Right cardiac atrium (tissue), 5 donors: ENCODE measurements around the gene MLST8. TPM values are rescaled to one million over a fixed set of nuclear protein-coding genes. Genes with fewer than 3 reads are reported as not detected.

ENCODE experiments used
- ATAC-seq, 2 donors: fragments of 200-7000 bp; cut with Tn5 transposase; one replicate each; pipeline versions ENCODE4 v1.8.0 to v1.9.1; 2020; ENCODE audit warnings: moderate library complexity in 2 of 2, mild to moderate bottlenecking in 1 of 2
- DNase-seq, 3 donors: peaks; one replicate each; pipeline ENCODE4 v3.0.0-alpha.2; 2020
- H3K27ac ChIP-seq: one replicate; pipeline ENCODE4 v1.5.1; 2013; ENCODE audit warnings: mild to moderate bottlenecking, low read length, control low read depth, moderate library complexity
- H3K27me3 ChIP-seq: one replicate; pipeline ENCODE4 v1.6.1; 2013; ENCODE audit not compliant: control insufficient read depth, insufficient read depth
- H3K4me1 ChIP-seq: one replicate; pipeline ENCODE4 v1.6.1; 2013; ENCODE audit warnings: low read length; ENCODE audit not compliant: control insufficient read depth, insufficient read depth
- H3K4me3 ChIP-seq: one replicate; pipeline ENCODE4 v1.5.1; 2013; ENCODE audit warnings: low read length, control low read depth
- H3K9me3 ChIP-seq: one replicate; pipeline ENCODE4 v1.6.1; 2013; ENCODE audit warnings: low read length; ENCODE audit not compliant: control insufficient read depth
- WGBS: extraction: QIAGEN DNeasy Blood & Tissue Kit; methylation state at CpG from one replicate; pipeline ENCODE4 v1.1.7; 2013; 5-methylcytosine and 5-hydroxymethylcytosine counted together
- intact Hi-C, 4 donors: fragments of 100-400 bp; cut with DNase I; formaldehyde crosslinking; loops; one replicate each; pipeline versions ENCODE4 v1.11.0 to v1.14.0; 2022 to 2023
- long read RNA-seq, 4 donors: library from polyadenylated mRNA; unstranded; transcript quantifications; one replicate each; pipeline ENCODE4 v2.0.0, GENCODE V29; 2020 to 2021
- polyA plus RNA-seq: library from polyadenylated mRNA; stranded (reverse); fragments of 200-250 nt; gene quantifications from one replicate; pipeline ENCODE4 v1.2.3, GENCODE V29; 2013
- total RNA-seq, 4 donors: library from RNA; stranded (reverse); fragmentation: NEBNext Ultra II Directional; extraction: Animal tissue kit (Norgen Biotek cat#: 25700); gene quantifications; one replicate each; pipeline ENCODE4 v1.2.1, GENCODE V29; 2021
- donor health status: healthy with polysubstance abuse.
- donor health status: DM: no; HTN: yes; CAD: no.
- donor health status: DM: no; HTN: no; CAD: no.
- donor health status: DM: no; HTN: yes; CAD: no; lungs with severe emphysema.
- donor health status: DM: yes; HTN: yes; CAD: no.

MLST8 gene
- total RNA-seq (10 to 100 TPM; 24.2 to 29.3 (median 27.0) TPM), polyA plus RNA-seq (33.3 TPM)
- long read RNA-seq, donor 1, transcript MLST8-215 (9 exons, 1,861 nt): minor isoform, 10 of 92 reads
- long read RNA-seq, donor 1, transcript MLST8-203 (9 exons, 1,691 nt): minor isoform, 22 of 92 reads
- long read RNA-seq, donor 1, transcript MLST8-232 (9 exons, 1,870 nt): major isoform, 25 of 92 reads
- long read RNA-seq, donor 1, partial matches to known transcripts: 12 of 92 reads
- long read RNA-seq, donor 1, other reads (novel, unspliced or antisense): 18 of 92 reads
- long read RNA-seq, donor 2, transcript MLST8-232 (9 exons, 1,870 nt): major isoform, 24 of 75 reads
- long read RNA-seq, donor 2, transcript MLST8-203 (9 exons, 1,691 nt): minor isoform, 14 of 75 reads
- long read RNA-seq, donor 2, partial matches to known transcripts: 9 of 75 reads
- long read RNA-seq, donor 2, other reads (novel, unspliced or antisense): 15 of 75 reads
- long read RNA-seq, donor 3, transcript MLST8-230 (8 exons, 2,116 nt): minor isoform, 10 of 171 reads
- long read RNA-seq, donor 3, transcript MLST8-215 (9 exons, 1,861 nt): minor isoform, 22 of 171 reads
- long read RNA-seq, donor 3, transcript MLST8-232 (9 exons, 1,870 nt): major isoform, 71 of 171 reads
- long read RNA-seq, donor 3, transcript MLST8-203 (9 exons, 1,691 nt): minor isoform, 10 of 171 reads
- long read RNA-seq, donor 3, partial matches to known transcripts: 14 of 171 reads
- long read RNA-seq, donor 3, other reads (novel, unspliced or antisense): 29 of 171 reads
- long read RNA-seq, donor 4, transcript MLST8-232 (9 exons, 1,870 nt): major isoform, 16 of 50 reads
- long read RNA-seq, donor 4, transcript MLST8-203 (9 exons, 1,691 nt): minor isoform, 7 of 50 reads
- long read RNA-seq, donor 4, partial matches to known transcripts: 2 of 50 reads
- long read RNA-seq, donor 4, other reads (novel, unspliced or antisense): 13 of 50 reads

DNA sequence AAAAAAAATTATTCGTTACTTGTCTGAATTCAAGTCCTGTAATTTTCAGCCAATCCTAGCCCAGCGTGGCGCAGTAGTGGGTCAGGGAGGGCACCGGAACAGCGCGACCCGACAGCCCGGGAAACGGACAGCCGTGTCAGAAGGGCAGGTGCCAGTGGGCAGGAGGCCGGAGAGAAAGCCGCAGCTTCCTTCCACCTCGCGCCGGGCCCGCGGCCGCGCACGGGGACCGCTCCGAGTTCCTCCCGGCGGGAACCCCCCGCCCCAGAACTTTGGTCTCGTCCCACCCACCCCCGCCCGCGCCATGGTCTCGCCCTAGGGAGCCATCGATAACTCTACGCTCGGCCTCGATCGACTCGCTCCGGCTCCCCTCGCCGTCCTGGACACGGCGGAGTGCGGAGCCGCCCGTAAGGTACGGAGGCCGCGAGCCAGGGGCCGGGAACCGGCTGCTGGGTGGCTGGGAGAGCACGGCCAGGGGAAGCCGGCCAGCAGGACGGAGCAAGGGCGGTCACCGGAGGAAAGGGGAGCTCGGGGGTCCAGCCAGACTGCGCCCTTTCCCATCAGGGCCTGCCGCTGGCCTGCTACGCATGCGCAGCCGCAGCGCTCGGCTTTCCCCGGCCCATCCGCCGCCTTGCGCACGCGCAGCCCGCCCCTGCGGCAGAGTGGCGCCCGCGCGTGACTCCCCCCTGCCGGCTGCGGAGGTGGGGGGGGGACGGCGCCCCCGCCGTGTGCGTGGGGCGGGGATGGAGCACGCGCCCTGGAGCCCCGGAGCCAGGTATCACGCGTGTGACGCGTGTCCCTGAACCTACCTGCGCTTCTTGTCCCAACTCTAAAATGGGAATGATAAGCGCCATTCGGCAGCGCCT is at the start of gene MLST8:
Gene MLST8, plus strand, starts transcription at position 351 of the 863 bp plus-strand sequence. CDS start 632 bp downstream, outside the sequence.
- peak within 1 kb of the TSS; percentile 99 for H3K27ac ChIP-seq
- no peaks in the 10 kb centered on the region for H3K9me3 ChIP-seq
- H3K4me3 ChIP-seq: peak within 1 kb of the TSS; percentile 77
- no peaks in the 10 kb centered on the region for H3K27me3 ChIP-seq
- H3K4me1 ChIP-seq: peaks cover 7% of the 10 kb centered on the region
- intact Hi-C loops: loop anchor here in 1 of 4 donors (10.0 kb wide), 1 partner anchor 51 kb away; the partner anchor contains the start of gene TRAF7
- peak; percentile 89 to 96 (median 96) for DNase-seq
- peak; percentile 84 to 85 for ATAC-seq
- WGBS: under 1% methylated on average over 93 of the region's 93 CpGs

- Histone ChIP-seq H3K9me3 (no peaks in the 10 kb centered on the region), H3K27ac (peak overlapping the region; percentile 6), H3K4me3 (peak overlapping the region; percentile 83), H3K4me1 (peaks cover 13% of the 10 kb centered on the region), H3K27me3 (no peaks in the 10 kb centered on the region)
- 6% methylated on average over 46 of the region's 47 CpGs for WGBS
- intact Hi-C loops: loop anchor here in 1 of 4 donors (10.0 kb wide), 1 partner anchor 49 kb away; the partner anchor contains the start of gene MLST8
- ATAC-seq (no peak), DNase-seq (peak in 1 of 3 donors; percentile 37)
These were observed 49.0 kb upstream of the MLST8 start for GRCh38 chr16:2155977-2156848.

DNA sequence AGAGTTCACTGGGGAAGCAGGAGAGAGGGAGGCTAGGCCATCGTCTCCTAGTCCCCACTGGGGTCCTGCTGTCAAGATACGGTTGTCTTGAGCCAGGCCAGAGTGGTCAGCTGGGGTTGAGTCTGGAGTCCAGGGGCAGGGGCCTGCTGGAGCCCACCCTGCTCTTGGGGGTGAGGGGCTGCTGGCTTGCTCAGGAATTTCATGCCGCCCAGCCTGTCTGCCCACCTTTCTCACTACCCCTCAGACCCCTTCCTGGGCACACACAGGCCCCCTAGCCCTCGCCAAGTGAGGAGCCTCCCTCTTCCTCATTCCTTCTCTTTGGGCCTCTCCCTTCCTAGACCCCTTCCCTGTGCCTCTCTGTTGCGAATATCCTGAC is 48.4 kb upstream of the MLST8 start:
- intact Hi-C loops: loop anchor here in 1 of 4 donors (10.0 kb wide), 1 partner anchor 48 kb away; the partner anchor contains the start of gene MLST8

DNA sequence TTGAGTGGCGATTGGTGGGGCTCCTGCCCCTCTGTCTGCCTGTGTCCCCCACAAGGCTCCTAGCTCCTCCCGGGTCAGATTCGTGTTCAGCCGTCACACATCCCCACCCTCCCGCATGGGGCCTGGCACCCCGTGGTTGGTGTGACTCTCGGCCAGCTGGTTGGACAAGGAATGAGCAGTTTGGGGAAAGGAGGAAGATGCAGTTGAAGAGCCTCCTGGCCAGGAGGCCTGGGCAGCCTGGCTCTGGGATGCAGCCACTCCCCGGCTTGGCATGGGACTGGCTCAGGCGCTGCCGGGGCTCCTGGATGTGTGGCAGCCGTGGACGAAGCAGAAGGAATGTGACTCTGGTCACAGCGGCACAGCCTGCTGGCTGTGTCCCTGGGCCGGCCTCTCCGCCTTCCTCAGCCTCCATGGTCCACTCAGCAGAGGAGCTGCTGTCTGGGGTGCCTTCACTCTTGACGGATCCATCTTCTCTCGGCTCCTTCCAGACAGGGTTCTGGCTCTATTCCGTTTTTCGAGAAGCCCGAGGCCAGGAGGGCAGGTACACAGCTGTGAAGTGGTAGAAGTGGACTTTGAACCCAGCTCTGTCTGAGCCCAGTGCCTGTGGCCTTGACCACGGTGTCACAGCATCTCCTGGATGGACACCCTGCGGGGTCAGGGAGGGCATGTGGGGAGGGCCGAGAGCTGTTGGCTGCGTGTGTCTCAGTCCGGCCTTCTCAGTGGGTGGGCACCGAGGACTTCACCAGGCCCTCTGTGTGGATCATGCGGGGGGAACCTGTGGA is 47.6 kb upstream of the MLST8 start:
- no peak overlapping the region for H3K4me3 ChIP-seq
- no peak overlapping the region for H3K27ac ChIP-seq
- DNase-seq: peak in 1 of 3 donors; percentile 25
- no peaks in the 10 kb centered on the region for H3K9me3 ChIP-seq
- no peaks in the 10 kb centered on the region for H3K27me3 ChIP-seq
- intact Hi-C loops: loop anchor here in 1 of 4 donors (10.0 kb wide), 1 partner anchor 47 kb away; the partner anchor contains the start of gene MLST8
- peaks cover 12% of the 10 kb centered on the region for H3K4me1 ChIP-seq
- WGBS: 84% methylated on average over 27 of the region's 27 CpGs
- ATAC-seq: no peak

More for the DNA sequence above, 48.4 kb upstream of the MLST8 start:
- ATAC-seq (no peak), DNase-seq (peak in 1 of 3 donors; percentile 18)
- Histone ChIP-seq H3K9me3 (no peaks in the 10 kb centered on the region), H3K27me3 (no peaks in the 10 kb centered on the region), H3K27ac (no peak overlapping the region), H3K4me1 (peaks cover 13% of the 10 kb centered on the region), H3K4me3 (no peak overlapping the region)
- 64% methylated on average over 5 of the region's 5 CpGs for WGBS

- Histone ChIP-seq H3K9me3 (no peaks in the 10 kb centered on the region), H3K4me3 (no peak overlapping the region), H3K27ac (no peak overlapping the region), H3K27me3 (no peaks in the 10 kb centered on the region), H3K4me1 (peaks cover 7% of the 10 kb centered on the region)
- peak in 1 of 3 donors; percentile 20 for DNase-seq
- WGBS: 86% methylated on average over 15 of the region's 15 CpGs
- intact Hi-C loops: loop anchor here in 1 of 4 donors (10.0 kb wide), 1 partner anchor 47 kb away; the partner anchor contains the start of gene MLST8
- ATAC-seq: no peak
These were observed 47.0 kb upstream of the MLST8 start for GRCh38 chr16:2158262-2158638.

DNA sequence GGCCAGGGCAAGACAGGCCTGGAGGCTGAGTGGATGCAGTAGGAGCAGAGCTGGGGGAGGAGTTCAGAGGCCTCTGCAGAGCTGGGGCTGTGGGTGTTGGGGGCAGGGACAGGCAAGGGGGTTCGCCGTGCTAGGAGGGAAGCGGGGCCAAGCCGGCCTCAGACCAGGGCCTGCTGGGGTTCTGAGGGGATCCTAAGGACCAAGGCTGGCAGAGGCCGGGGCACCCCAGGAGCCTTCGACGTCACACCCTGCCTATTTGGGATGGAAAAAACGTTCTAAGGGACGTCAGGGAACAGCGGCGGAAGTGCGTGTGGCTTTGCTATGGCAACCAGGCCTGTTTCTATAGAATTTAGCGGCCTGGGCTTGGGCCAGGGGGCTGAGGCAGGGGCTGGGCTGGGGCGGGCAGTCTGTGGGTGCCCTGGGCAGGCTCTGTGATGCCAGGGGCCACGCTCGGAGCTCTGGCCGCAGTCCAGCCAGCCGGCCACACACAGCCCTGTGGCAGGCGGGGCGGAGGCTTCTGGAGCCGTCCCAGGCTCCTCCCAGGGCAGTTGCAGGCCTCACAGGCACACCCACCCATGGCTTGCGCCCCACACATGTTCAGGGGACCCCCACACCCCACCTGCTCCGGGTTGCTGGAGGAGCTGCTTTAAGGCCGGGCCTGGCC is 45.9 kb upstream of the MLST8 start:
- WGBS: 58% methylated on average over 24 of the region's 24 CpGs
- peaks cover 2% of the 10 kb centered on the region for H3K4me1 ChIP-seq
- peak; percentile 69 to 88 (median 85) for DNase-seq
- H3K9me3 ChIP-seq: no peaks in the 10 kb centered on the region
- intact Hi-C loops: loop anchor here in 1 of 4 donors (10.0 kb wide), 1 partner anchor 45 kb away; the partner anchor contains the start of gene MLST8
- H3K27ac ChIP-seq: no peak overlapping the region
- H3K27me3 ChIP-seq: no peaks in the 10 kb centered on the region
- peak in 1 of 2 donors; percentile 28 for ATAC-seq
- H3K4me3 ChIP-seq: no peak overlapping the region

DNA sequence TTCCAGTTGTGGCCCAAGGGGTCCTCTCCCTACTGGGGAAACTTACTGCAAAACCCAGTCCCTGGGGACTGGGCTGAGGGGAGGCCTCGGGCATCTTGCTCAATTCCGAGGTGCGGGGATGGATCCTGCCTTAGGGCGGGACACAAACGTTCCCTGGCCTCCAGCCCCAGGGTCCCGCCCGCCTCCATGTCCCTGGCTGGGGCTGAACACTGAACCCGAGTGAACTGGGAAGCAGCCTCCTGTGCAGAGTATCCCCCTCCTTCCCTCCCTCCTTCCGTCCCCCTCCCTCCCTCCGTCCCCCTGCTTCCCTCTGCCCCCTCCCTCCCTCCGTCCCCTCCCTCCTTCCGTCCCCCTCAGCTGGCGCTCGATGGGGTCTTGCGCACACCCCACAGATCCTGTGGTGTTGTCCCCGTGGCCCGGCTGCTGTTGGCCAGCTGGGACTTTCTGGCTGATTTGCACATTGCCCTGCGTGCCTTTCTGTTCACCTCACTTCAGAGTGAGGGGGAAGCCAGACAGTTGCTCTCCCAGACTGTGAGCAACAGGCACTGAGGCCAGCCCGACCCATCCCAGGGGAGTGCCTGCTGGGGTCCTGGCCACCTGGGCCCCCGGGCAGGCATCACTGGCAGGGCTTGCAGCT is 44.2 kb upstream of the MLST8 start:
- Histone ChIP-seq H3K27ac (peak overlapping the region; percentile 32), H3K9me3 (no peaks in the 10 kb centered on the region), H3K27me3 (no peaks in the 10 kb centered on the region), H3K4me1 (peaks cover 2% of the 10 kb centered on the region), H3K4me3 (no peak overlapping the region)
- ATAC-seq (peak; percentile 34 to 39), DNase-seq (peak; percentile 76 to 88 (median 85))
- intact Hi-C loops: no loop called here
- 50% methylated on average over 20 of the region's 20 CpGs for WGBS

DNA sequence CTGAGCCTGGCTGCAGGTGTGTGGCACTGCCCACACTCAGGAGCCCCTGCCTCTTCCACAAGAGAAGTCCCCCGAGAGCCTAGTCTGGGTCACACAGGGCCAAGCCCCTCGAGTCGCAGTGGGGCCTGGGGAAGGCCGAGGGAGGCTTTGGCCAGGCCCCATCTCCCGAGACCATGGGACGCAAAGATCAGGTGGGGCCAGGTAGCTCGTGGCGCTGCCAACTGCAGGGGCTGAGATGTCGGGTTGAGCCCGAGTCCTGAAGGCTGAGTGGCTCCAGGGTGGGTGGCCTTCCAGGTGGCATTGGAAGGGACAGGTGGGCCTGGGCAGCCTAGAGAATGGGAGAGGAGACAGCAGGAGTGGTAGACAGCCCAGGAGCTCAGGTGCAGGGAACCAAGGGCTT is 43.3 kb upstream of the MLST8 start:
- DNase-seq (peak in 1 of 3 donors; percentile 23), ATAC-seq (no peak)
- Histone ChIP-seq H3K27ac (no peak overlapping the region), H3K4me1 (peaks cover 2% of the 10 kb centered on the region), H3K4me3 (no peak overlapping the region), H3K9me3 (no peaks in the 10 kb centered on the region), H3K27me3 (no peaks in the 10 kb centered on the region)
- 93% methylated on average over 10 of the region's 10 CpGs for WGBS
- intact Hi-C loops: no loop called here
